OCI-LY7 (cell line): ENCODE data around the gene AZU1. TPM values are rescaled to one million over a fixed set of nuclear protein-coding genes. Genes with fewer than 3 reads are reported as not detected.
A peak's percentile ranks its signal among the peaks of the same experiment; 100 is the strongest.

Experiments
- BruUV-seq: library from RNA; stranded (reverse); fragments of 400-500 nt; replicated peaks from 2 replicates; lab custom pipeline; 2021; lab: Mats Ljungman, UMichigan
- CTCF ChIA-PET: fragments of 300-600 bp; sonication (Branson Sonifier 250); formaldehyde crosslinking; loops from one replicate; lab custom pipeline; 2022; ENCODE audit warnings: antibody characterized with exemption; ENCODE audit not compliant: unreplicated experiment; lab: Charles Lee
- POLR2A ChIA-PET: fragments of 300-600 bp; sonication (Branson Sonifier 250); formaldehyde crosslinking; loops from one replicate; lab custom pipeline; 2022; ENCODE audit warnings: antibody characterized with exemption; lab: Charles Lee
- DNase-seq: peaks from one replicate; pipeline ENCODE4 v3.0.0-alpha.2; 2015; ENCODE audit warnings: low spot score
- H2AFZ ChIP-seq: fragments of 200-600 bp; sonication (generic), shearing (Covaris generic); 2 replicates; pipeline ENCODE4 v1.6.1; 2014; ENCODE audit warnings: mild to moderate bottlenecking, antibody characterized with exemption, low read length, moderate library complexity
- H3K27ac ChIP-seq: fragments of 200-600 bp; sonication (generic); 2 replicates; pipeline ENCODE4 v1.5.1; 2014; ENCODE audit warnings: mixed run types, low read depth, mild to moderate bottlenecking, moderate library complexity, low read length, inconsistent platforms; ENCODE audit not compliant: poor library complexity, severe bottlenecking
- H3K36me3 ChIP-seq: fragments of 200-600 bp; sonication (generic); 2 replicates; pipeline ENCODE4 v1.6.1; 2014; ENCODE audit warnings: mild to moderate bottlenecking, antibody characterized with exemption, low read length, moderate library complexity, mixed read lengths; ENCODE audit not compliant: insufficient read depth
- H3K4me1 ChIP-seq: fragments of 200-600 bp; sonication (generic); 2 replicates; pipeline ENCODE4 v1.5.1; 2014; ENCODE audit warnings: mild to moderate bottlenecking, low read length; ENCODE audit not compliant: insufficient read depth, poor library complexity, severe bottlenecking
- H3K4me2 ChIP-seq: fragments of 200-600 bp; sonication (generic); 2 replicates; pipeline ENCODE4 v1.6.1; 2014; ENCODE audit warnings: mild to moderate bottlenecking, low read length
- H3K4me3 ChIP-seq: fragments of 200-600 bp; sonication (generic); 2 replicates; pipeline ENCODE4 v1.5.1; 2014; ENCODE audit warnings: mild to moderate bottlenecking, low read depth, low read length; ENCODE audit not compliant: poor library complexity, severe bottlenecking
- H3K79me2 ChIP-seq: fragments of 200-600 bp; sonication (generic); 2 replicates; pipeline ENCODE4 v1.6.1; 2016; ENCODE audit warnings: low read depth, mild to moderate bottlenecking, low read length, moderate library complexity, mixed read lengths; ENCODE audit not compliant: insufficient read depth
- H3K9me2 ChIP-seq: fragments of 200-600 bp; sonication (generic); 2 replicates; pipeline ENCODE4 v1.6.1; 2016; ENCODE audit warnings: mild to moderate bottlenecking, low read length, mixed read lengths; ENCODE audit not compliant: insufficient read depth
- H3K9me3 ChIP-seq: fragments of 200-600 bp; sonication (generic); 2 replicates; pipeline ENCODE4 v1.6.1; 2014; ENCODE audit warnings: mild to moderate bottlenecking, mixed run types, low read length, mixed read lengths
- H4K20me1 ChIP-seq: fragments of 200-600 bp; sonication (generic); 2 replicates; pipeline ENCODE4 v1.6.1; 2014; ENCODE audit warnings: mild to moderate bottlenecking, antibody characterized with exemption, low read length, moderate library complexity, mixed read lengths; ENCODE audit not compliant: insufficient read depth
- EZH2phosphoT487 ChIP-seq: fragments of 200-600 bp; sonication (generic); IDR thresholded peaks from 2 replicates; pipeline ENCODE4 v1.6.1; 2018; ENCODE audit warnings: low read depth, borderline replicate concordance, mild to moderate bottlenecking, mixed run types, antibody characterized with exemption, low read length, moderate library complexity, mixed read lengths
- intact Hi-C: fragments of 100-400 bp; cut with micrococcal nuclease; formaldehyde crosslinking; loops from one replicate; pipeline ENCODE4 v1.10.0; 2022; ENCODE audit not compliant: unreplicated experiment
- total RNA-seq, 2 experiments: library from RNA; depleted of rRNA in 1 of 2; stranded (reverse); fragments of >200 nt in 1 of 2; shearing (Covaris generic) in 1 of 2; gene quantifications; 2 replicates each; pipeline ENCODE4 v1.2.3, GENCODE V29; 2014 to 2022
- TF ChIP-seq, protein P1 (sequence below): fragments of 200-600 bp; sonication (generic); conservative IDR thresholded peaks from 2 replicates; pipeline ENCODE4 v1.5.1; 2014; ENCODE audit warnings: mild to moderate bottlenecking, antibody characterized with exemption, low read length, moderate library complexity, mixed read lengths

Gene AZU1
- total RNA-seq, 2 experiments from 2014 or later: not detected

DNA sequence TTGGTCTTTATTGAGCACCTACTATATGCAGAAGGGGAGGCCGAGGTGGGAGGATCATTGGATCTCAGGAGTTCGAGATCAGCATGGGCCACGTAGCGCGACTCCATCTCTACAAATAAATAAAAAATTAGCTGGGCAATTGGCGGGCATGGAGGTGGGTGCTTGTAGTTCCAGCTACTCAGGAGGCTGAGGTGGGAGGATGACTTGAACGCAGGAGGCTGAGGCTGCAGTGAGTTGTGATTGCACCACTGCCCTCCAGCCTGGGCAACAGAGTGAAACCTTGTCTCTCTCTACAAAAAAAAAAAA is 35.6 kb downstream of the AZU1 start:
- no peaks in the 10 kb centered on the region for H4K20me1 ChIP-seq
- no peaks in the 10 kb centered on the region for H3K36me3 ChIP-seq
- peaks cover 31% of the 10 kb centered on the region for H3K4me1 ChIP-seq
- BruUV-seq: no TSS peak
- peak overlapping the region; percentile 59 for H3K4me3 ChIP-seq
- H3K9me3 ChIP-seq: no peaks in the 10 kb centered on the region
- ChIA-PET CTCF (interaction anchor here (0.9 kb wide), 1 partner anchor 60 kb away, joined by 3 read pairs; no protein-coding TSS in a partner anchor), POLR2A (no interaction called here)
- H2AFZ ChIP-seq: peak overlapping the region; percentile 4; the same call in 1 of the 2 replicates
- H3K79me2 ChIP-seq: no peaks in the 10 kb centered on the region
- intact Hi-C loops: loop anchor here (2.0 kb wide), 2 partner anchors 92 to 122 kb away; partner anchors contain the start of gene WDR18
- TF ChIP-seq, protein P1, sequence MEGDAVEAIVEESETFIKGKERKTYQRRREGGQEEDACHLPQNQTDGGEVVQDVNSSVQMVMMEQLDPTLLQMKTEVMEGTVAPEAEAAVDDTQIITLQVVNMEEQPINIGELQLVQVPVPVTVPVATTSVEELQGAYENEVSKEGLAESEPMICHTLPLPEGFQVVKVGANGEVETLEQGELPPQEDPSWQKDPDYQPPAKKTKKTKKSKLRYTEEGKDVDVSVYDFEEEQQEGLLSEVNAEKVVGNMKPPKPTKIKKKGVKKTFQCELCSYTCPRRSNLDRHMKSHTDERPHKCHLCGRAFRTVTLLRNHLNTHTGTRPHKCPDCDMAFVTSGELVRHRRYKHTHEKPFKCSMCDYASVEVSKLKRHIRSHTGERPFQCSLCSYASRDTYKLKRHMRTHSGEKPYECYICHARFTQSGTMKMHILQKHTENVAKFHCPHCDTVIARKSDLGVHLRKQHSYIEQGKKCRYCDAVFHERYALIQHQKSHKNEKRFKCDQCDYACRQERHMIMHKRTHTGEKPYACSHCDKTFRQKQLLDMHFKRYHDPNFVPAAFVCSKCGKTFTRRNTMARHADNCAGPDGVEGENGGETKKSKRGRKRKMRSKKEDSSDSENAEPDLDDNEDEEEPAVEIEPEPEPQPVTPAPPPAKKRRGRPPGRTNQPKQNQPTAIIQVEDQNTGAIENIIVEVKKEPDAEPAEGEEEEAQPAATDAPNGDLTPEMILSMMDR: no peak
- TF ChIP-seq EZH2phosphoT487: no peak
- DNase-seq: no peak
- no peaks in the 10 kb centered on the region for H3K9me2 ChIP-seq
- H3K27ac ChIP-seq: peak overlapping the region; percentile 48
- peak overlapping the region; percentile 83 for H3K4me2 ChIP-seq

DNA sequence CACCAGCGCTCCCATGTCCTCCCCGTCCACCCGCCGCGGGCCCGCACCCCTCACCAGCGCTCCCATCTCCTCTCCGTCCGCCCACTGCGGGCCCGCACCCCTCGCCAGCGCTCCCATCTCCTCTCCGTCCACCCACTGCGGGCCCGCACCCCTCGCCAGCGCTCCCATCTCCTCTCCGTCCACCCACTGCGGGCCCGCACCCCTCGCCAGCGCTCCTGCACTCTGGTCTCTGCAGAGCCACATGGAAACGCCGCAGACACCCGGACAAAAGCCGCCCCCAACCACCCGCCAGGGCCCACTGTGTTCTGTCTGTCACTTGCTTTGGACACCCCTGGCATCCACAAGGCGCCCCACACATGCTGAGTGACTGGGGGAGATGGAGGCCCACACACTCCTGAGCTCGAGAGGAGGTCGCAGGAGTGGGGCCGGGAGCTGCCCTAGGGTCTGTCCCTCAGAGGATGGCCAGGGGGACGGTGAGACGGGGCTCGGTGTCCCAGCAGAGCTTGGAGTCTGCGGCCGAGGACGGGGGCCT is 39.2 kb downstream of the AZU1 start:
- POLR2A ChIA-PET: interaction anchor here (0.6 kb wide), 1 partner anchor 166 kb away, joined by 3 read pairs; no protein-coding TSS in a partner anchor
- no peak overlapping the region for H2AFZ ChIP-seq
- H3K4me3 ChIP-seq: no peak overlapping the region
- TF ChIP-seq, protein P1: no peak
- no peak for TF ChIP-seq EZH2phosphoT487
- H3K4me1 ChIP-seq: peaks cover 29% of the 10 kb centered on the region
- DNase-seq: no peak
- peaks cover 20% of the 10 kb centered on the region; the same call in 1 of the 2 replicates for H3K36me3 ChIP-seq
- H3K4me2 ChIP-seq: no peak overlapping the region
- no peaks in the 10 kb centered on the region for H4K20me1 ChIP-seq
- CTCF ChIA-PET: no interaction called here
- no peak overlapping the region for H3K27ac ChIP-seq
- no TSS peak for BruUV-seq
- H3K9me2 ChIP-seq: no peaks in the 10 kb centered on the region
- intact Hi-C loops: no loop called here
- no peaks in the 10 kb centered on the region for H3K79me2 ChIP-seq
- no peaks in the 10 kb centered on the region for H3K9me3 ChIP-seq

DNA sequence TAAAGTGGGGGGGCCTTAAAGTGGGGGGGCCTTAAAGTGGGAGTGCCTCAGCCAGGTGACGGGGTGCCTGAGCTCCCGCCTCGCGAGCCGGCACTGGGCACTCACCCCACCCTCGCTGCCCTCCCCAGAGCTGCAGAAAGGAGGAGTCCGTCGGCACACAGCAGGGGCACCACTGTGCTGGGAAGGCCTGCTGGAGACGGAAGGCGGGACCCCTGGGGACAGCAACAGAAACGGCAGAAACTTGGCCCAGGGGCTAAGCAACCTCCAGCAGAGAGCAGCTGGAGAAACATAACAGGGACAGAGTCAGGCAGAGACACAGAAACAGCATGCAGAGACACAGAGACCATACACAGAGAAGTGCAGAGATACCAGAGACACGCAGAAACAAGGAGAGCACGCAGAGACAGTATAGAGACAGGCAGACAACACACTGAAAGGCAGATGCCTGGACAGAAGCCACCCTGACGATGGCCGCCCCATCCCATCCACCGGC is 39.7 kb downstream of the AZU1 start:
- Histone ChIP-seq H2AFZ (no peak overlapping the region), H4K20me1 (no peaks in the 10 kb centered on the region), H3K4me2 (no peak overlapping the region), H3K36me3 (peaks cover 20% of the 10 kb centered on the region; the same call in 1 of the 2 replicates), H3K4me3 (no peak overlapping the region), H3K9me2 (no peaks in the 10 kb centered on the region), H3K9me3 (no peaks in the 10 kb centered on the region), H3K27ac (no peak overlapping the region), H3K4me1 (peaks cover 34% of the 10 kb centered on the region), H3K79me2 (no peaks in the 10 kb centered on the region)
- intact Hi-C loops: no loop called here
- POLR2A ChIA-PET: interaction anchor here (0.6 kb wide), 1 partner anchor 165 kb away, joined by 3 read pairs; no protein-coding TSS in a partner anchor
- CTCF ChIA-PET: no interaction called here
- no peak for TF ChIP-seq EZH2phosphoT487
- TF ChIP-seq, protein P1: no peak
- no TSS peak for BruUV-seq
- DNase-seq: no peak
